Neural progenitor cell (in vitro differentiated cells): Measurements from ENCODE around the gene KRT7. TPM values are rescaled to one million over a fixed set of nuclear protein-coding genes. Genes with fewer than 3 reads are reported as not detected.
A peak's percentile ranks its signal among the peaks of the same experiment; 100 is the strongest.

Source experiments
- DNase-seq: peaks from one replicate; pipeline ENCODE4 v3.0.0-alpha.2; 2016; ENCODE audit warnings: low spot score
- H2AFZ ChIP-seq: fragments of 200-600 bp; sonication (generic); replicated peaks from 2 replicates; pipeline ENCODE4 v1.6.1; 2016; ENCODE audit warnings: antibody characterized with exemption
- H3F3A ChIP-seq: fragments of 200-600 bp; sonication (generic); 2 replicates; pipeline ENCODE4 v1.6.1; 2016; ENCODE audit warnings: antibody characterized with exemption, low read depth
- H3K27ac ChIP-seq: fragments of 200-600 bp; sonication (generic); 2 replicates; pipeline ENCODE4 v1.5.1; 2016; ENCODE audit warnings: mild to moderate bottlenecking
- H3K27me3 ChIP-seq: fragments of 200-600 bp; sonication (generic); 2 replicates; pipeline ENCODE4 v1.6.1; 2016; ENCODE audit warnings: mild to moderate bottlenecking, moderate library complexity
- H3K36me3 ChIP-seq: fragments of 200-600 bp; sonication (generic); 2 replicates; pipeline ENCODE4 v1.5.1; 2016
- H3K4me1 ChIP-seq: fragments of 200-600 bp; sonication (generic); 2 replicates; pipeline ENCODE4 v1.6.1; 2016; ENCODE audit warnings: mixed run types
- H3K4me2 ChIP-seq: fragments of 200-600 bp; sonication (generic); 2 replicates; pipeline ENCODE4 v1.6.1; 2016
- H3K4me3 ChIP-seq: fragments of 200-600 bp; sonication (generic); 2 replicates; pipeline ENCODE4 v1.5.1; 2016
- H3K79me2 ChIP-seq: fragments of 200-600 bp; sonication (generic); 2 replicates; pipeline ENCODE4 v1.6.1; 2016; ENCODE audit warnings: low read depth
- H3K9ac ChIP-seq: fragments of 200-600 bp; sonication (generic); 2 replicates; pipeline ENCODE4 v1.6.1; 2016
- H3K9me3 ChIP-seq: fragments of 200-600 bp; sonication (generic); 2 replicates; pipeline ENCODE4 v1.5.1; 2016; ENCODE audit warnings: low read depth
- H4K20me1 ChIP-seq: fragments of 200-600 bp; sonication (generic); 2 replicates; pipeline ENCODE4 v1.6.1; 2016; ENCODE audit warnings: low read depth
- H3K27ac Mint-ChIP-seq: 3 replicates; pipeline ENCODE4 v1.8.0; 2021; ENCODE audit warnings: mixed read lengths
- H3K27me3 Mint-ChIP-seq: 2 replicates; pipeline ENCODE4 v1.8.0; 2022; ENCODE audit warnings: low read depth, mild to moderate bottlenecking, inconsistent platforms, moderate library complexity, mixed read lengths; ENCODE audit not compliant: insufficient read depth
- H3K36me3 Mint-ChIP-seq: 3 replicates; pipeline ENCODE4 v1.8.0; 2021; ENCODE audit warnings: mixed read lengths
- H3K4me1 Mint-ChIP-seq: 3 replicates; pipeline ENCODE4 v1.8.0; 2021; ENCODE audit warnings: mixed read lengths
- H3K4me3 Mint-ChIP-seq: 3 replicates; pipeline ENCODE4 v1.8.0; 2021; ENCODE audit warnings: mild to moderate bottlenecking, moderate library complexity, mixed read lengths
- H3K9me3 Mint-ChIP-seq: 3 replicates; pipeline ENCODE4 v1.8.0; 2020; ENCODE audit warnings: mixed read lengths
- EZH2 ChIP-seq: fragments of 200-600 bp; sonication (generic); IDR thresholded peaks from 2 replicates; pipeline ENCODE4 v1.6.1; 2017; ENCODE audit warnings: antibody characterized with exemption, mild to moderate bottlenecking, moderate library complexity
- EZH2phosphoT487 ChIP-seq: fragments of 200-600 bp; sonication (generic); IDR thresholded peaks from 2 replicates; pipeline ENCODE4 v1.6.1; 2017; ENCODE audit warnings: antibody characterized with exemption
- total RNA-seq: library from RNA; depleted of rRNA; stranded (reverse); fragments of >200 nt; gene quantifications from 2 replicates; pipeline ENCODE4 v1.2.3, GENCODE V29; 2015; ENCODE audit warnings: low replicate concordance
- TF ChIP-seq, protein P1 (sequence below): fragments of 200-600 bp; sonication (generic); IDR thresholded peaks from 2 replicates; pipeline ENCODE4 v1.5.1; 2017; ENCODE audit warnings: antibody characterized with exemption, mild to moderate bottlenecking

KRT7 gene
- total RNA-seq, 1 donor from 2014 or later, result not detected

DNA sequence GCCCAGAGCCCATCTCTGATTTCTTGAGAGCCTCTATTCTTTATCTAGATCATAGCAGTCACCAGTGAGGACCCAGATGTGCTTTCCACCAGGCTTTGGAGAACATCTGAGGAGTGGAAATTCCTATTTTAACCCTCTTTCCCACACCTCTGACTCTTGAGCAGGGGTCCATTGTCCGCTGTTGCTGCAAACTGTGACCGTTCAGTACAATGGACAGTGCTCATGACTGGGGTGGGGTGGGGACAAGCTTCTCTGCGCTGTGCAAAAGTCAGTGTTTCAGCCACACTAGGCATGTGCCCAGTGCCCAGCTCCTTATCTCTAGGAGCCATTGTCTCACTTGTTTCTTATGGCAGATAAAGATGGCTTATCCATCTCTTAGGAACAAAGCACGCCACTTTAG is 16.9 kb upstream of the KRT7 start:
- Histone ChIP-seq H4K20me1 (no peaks in the 10 kb centered on the region), H3K36me3 (no peaks in the 10 kb centered on the region), H3K27ac (no peak overlapping the region), H3K9me3 (no peaks in the 10 kb centered on the region), H3K9ac (no peak overlapping the region), H3K4me1 (no peaks in the 10 kb centered on the region), H3K4me3 (no peak overlapping the region), H2AFZ (no peak overlapping the region), H3K27me3 (peaks cover 9% of the 10 kb centered on the region), H3K4me2 (no peak overlapping the region), H3K79me2 (no peaks in the 10 kb centered on the region), H3F3A (no peaks in the 10 kb centered on the region)
- H3K9me3 Mint-ChIP-seq, result no peaks in the 10 kb centered on the region
- H3K27me3 Mint-ChIP-seq, result peaks cover 9% of the 10 kb centered on the region
- no peaks in the 10 kb centered on the region for H3K36me3 Mint-ChIP-seq
- H3K27ac Mint-ChIP-seq, result no peak overlapping the region
- peaks cover 14% of the 10 kb centered on the region for H3K4me1 Mint-ChIP-seq
- DNase-seq, result peak; percentile 44
- H3K4me3 Mint-ChIP-seq, result no peak overlapping the region
- TF ChIP-seq EZH2phosphoT487, result no peak
- TF ChIP-seq, protein P1, sequence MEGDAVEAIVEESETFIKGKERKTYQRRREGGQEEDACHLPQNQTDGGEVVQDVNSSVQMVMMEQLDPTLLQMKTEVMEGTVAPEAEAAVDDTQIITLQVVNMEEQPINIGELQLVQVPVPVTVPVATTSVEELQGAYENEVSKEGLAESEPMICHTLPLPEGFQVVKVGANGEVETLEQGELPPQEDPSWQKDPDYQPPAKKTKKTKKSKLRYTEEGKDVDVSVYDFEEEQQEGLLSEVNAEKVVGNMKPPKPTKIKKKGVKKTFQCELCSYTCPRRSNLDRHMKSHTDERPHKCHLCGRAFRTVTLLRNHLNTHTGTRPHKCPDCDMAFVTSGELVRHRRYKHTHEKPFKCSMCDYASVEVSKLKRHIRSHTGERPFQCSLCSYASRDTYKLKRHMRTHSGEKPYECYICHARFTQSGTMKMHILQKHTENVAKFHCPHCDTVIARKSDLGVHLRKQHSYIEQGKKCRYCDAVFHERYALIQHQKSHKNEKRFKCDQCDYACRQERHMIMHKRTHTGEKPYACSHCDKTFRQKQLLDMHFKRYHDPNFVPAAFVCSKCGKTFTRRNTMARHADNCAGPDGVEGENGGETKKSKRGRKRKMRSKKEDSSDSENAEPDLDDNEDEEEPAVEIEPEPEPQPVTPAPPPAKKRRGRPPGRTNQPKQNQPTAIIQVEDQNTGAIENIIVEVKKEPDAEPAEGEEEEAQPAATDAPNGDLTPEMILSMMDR, result no peak
- TF ChIP-seq EZH2, result no peak

DNA sequence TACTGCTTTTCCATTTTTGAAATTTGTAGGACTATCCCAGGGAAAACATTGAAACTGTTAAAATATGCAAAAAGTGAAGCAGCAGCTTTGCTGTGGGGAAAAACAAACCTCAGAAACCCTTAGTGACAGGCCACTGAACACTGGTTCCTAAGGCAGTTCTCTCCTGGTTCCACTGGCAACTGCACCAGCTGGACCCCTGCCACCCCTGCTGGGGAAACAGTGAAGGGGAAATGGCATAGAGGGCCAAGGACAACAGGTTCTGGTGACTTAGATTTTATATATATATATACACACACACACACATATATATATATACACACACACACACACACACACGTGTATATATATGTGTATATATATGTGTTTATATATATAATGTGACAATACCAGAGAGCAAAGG is 16.2 kb upstream of the KRT7 start:
- Histone ChIP-seq H2AFZ (no peak overlapping the region), H3K27me3 (peaks cover 16% of the 10 kb centered on the region), H3K4me1 (no peaks in the 10 kb centered on the region), H3K9ac (no peak overlapping the region), H4K20me1 (no peaks in the 10 kb centered on the region), H3K4me2 (no peak overlapping the region), H3K27ac (no peak overlapping the region), H3K79me2 (no peaks in the 10 kb centered on the region), H3K9me3 (no peaks in the 10 kb centered on the region), H3F3A (no peaks in the 10 kb centered on the region), H3K4me3 (no peak overlapping the region), H3K36me3 (no peaks in the 10 kb centered on the region)
- Mint-ChIP-seq H3K9me3 (no peaks in the 10 kb centered on the region), H3K27me3 (peaks cover 9% of the 10 kb centered on the region), H3K27ac (no peak overlapping the region), H3K4me3 (no peak overlapping the region), H3K4me1 (peaks cover 12% of the 10 kb centered on the region), H3K36me3 (no peaks in the 10 kb centered on the region)
- TF ChIP-seq EZH2phosphoT487, result no peak
- TF ChIP-seq, protein P1, result no peak
- TF ChIP-seq EZH2, result no peak
- no peak for DNase-seq

DNA sequence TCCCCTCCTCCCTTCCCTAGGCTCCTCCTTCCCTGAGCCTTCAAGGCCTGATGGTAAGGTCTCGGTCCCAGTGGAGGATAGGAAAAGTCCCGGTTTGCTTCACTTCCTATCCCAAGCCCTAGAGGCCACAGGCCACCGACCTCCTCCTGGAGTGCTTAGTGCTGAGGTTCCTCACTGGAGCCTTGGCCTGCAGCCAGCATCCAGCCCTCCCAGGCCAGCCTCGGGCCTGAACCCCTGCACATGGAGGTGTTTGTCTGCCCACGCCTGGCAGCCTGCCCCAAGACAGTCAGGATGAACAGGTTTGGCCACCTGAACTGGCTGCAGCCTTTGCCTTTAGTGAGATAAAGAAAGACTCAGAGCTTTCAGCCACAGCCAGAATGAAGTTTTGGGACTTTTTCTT is 15.8 kb upstream of the KRT7 start:
- DNase-seq, result no peak
- no peaks in the 10 kb centered on the region for H3K4me1 ChIP-seq

More for the DNA sequence above, 15.8 kb upstream of the KRT7 start:
- H3K4me1 Mint-ChIP-seq, result peaks cover 12% of the 10 kb centered on the region
- H3K79me2 ChIP-seq, result no peaks in the 10 kb centered on the region
- H3K27me3 Mint-ChIP-seq, result peaks cover 8% of the 10 kb centered on the region
- H3K9me3 Mint-ChIP-seq, result no peaks in the 10 kb centered on the region
- H3K36me3 ChIP-seq, result no peaks in the 10 kb centered on the region
- peaks cover 18% of the 10 kb centered on the region for H3K27me3 ChIP-seq
- H3K36me3 Mint-ChIP-seq, result no peaks in the 10 kb centered on the region
- no peak overlapping the region for H3K27ac ChIP-seq
- no peak overlapping the region for H3K4me3 ChIP-seq
- no peak overlapping the region for H3K9ac ChIP-seq
- no peaks in the 10 kb centered on the region for H3F3A ChIP-seq
- H3K4me3 Mint-ChIP-seq, result no peak overlapping the region
- H3K9me3 ChIP-seq, result no peaks in the 10 kb centered on the region
- TF ChIP-seq, protein P1, result no peak
- no peaks in the 10 kb centered on the region for H4K20me1 ChIP-seq
- no peak overlapping the region for H2AFZ ChIP-seq
- H3K4me2 ChIP-seq, result no peak overlapping the region
- no peak overlapping the region for H3K27ac Mint-ChIP-seq
